ENCODE measurements around the gene CSTF2.
A peak's percentile ranks its signal among the peaks of the same experiment; 100 is the strongest.
"Not testable (repeated sequence)": the region's sequence is repeated elsewhere in the genome, so short reads cannot be mapped to it uniquely, and the experiment has no call there.

Gene CSTF2, protein sequence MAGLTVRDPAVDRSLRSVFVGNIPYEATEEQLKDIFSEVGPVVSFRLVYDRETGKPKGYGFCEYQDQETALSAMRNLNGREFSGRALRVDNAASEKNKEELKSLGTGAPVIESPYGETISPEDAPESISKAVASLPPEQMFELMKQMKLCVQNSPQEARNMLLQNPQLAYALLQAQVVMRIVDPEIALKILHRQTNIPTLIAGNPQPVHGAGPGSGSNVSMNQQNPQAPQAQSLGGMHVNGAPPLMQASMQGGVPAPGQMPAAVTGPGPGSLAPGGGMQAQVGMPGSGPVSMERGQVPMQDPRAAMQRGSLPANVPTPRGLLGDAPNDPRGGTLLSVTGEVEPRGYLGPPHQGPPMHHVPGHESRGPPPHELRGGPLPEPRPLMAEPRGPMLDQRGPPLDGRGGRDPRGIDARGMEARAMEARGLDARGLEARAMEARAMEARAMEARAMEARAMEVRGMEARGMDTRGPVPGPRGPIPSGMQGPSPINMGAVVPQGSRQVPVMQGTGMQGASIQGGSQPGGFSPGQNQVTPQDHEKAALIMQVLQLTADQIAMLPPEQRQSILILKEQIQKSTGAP

DNA sequence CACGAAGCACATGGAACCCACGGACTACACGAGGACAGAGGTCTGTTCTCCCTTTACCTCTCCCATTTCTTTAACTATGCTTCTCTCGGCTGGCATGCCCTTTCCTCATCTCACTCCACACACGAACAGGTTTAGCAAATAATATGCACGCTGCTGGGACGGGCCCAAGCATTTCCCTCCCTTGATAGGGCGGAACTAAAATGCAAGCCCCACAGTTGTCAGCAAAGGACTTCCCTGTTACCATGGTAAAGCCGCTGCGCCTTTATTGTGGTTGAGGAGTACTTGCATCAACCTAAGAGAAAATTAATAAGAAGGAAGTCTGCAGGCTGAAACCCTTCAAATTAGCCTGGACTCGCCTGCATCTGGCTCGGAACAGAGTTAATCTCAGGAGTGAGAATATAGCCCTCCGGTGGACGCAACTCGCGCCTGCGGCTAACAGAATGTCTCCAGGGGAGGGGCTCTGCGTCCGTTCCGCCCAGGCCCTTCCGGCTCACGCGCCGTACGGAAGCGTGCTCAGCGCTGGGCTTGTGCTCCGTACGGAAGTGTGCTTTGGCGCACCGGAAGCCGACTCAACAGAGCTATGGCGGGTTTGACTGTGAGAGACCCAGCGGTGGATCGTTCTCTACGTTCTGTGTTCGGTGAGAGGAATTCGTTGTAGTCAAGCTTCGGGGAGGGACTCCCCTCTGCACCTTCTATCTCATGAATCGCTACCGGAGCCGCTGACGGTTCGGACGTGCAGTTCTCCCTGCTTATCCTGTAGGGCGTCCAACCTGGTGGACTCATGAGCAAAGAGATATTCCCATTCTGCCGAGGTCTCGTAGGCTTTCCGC, at the start of gene CSTF2:
TSS of gene CSTF2 (plus strand) at position 555 of the 830 bp plus-strand sequence. CDS start at position 581, 26 bp downstream.
- DNase-seq (ENCODE audit: low spot score) = peak; percentile 72

DNA sequence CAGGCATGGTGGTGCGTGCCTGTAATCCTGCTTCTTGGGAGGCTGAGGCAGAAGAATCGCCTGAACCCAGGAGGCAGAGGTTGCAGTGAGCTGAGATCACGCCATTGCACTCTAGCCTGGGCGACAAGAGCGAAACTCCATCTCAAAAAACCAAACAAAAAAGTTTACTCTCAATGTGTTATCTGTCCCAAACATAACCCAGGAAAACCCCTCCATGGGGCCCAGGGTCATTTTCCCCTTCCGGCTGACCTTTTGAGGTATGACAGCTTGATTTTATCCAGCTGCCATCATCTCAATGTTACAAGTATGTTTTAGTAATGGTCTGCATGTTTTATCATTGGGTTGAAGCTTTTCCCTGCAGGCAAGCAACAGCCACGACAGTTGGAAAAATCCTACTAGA, 23.8 kb upstream of the CSTF2 start:
- DNase-seq (ENCODE audit: low spot score) = not testable (repeated sequence)

DNA sequence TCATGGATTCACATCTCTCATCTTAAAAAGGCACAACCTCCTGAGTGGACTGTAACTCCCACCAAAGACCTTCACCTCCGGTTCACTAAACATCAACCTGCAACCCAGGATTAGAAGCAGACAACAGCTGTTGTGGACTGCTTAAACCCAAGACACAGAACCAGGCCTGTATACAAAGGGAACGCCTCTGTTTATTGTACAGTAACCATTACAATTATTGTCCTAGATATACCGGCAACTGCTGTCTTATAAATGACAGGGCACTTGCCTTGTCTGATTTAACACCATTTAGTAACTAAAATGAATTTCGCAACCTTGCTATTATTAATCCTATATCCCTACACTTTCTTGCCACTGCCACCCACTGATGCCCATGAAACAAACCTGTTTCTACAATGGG, 22.8 kb upstream of the CSTF2 start:
- no peak for DNase-seq (ENCODE audit: low spot score)

DNA sequence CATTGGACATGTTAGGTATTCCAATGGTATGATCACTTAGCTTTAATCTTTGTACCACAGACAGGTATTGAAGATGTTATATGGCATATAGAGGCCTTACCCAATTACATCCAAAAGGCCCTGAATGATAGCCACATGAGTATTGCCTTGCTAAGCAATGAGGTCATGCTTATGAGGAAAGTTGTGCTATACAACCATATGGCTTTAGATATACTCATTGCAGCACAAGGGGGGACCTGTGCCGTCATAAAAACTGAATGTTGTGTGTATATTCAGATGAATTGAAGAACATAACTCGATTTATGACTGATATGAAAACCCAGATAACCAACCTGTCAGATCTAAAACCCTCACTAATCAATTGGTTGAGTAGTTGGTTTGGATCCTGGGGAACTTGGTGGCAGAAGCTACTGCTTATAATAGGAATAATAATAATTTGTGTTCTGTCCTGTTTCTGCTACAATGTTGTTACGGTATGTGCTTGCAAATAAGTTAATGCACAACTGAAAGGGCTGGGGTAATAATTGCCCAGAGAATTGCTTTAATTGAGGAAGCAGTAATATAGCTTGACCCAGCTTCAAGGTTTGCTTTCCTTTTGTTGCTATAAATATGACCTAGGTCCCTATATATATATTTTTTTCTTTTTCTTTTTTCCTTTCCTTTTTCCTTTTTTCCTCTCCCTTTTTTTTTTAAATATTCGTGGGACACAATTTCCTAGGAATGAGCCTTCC, 21.5 kb upstream of the CSTF2 start:
- no peak for DNase-seq (ENCODE audit: low spot score)

DNA sequence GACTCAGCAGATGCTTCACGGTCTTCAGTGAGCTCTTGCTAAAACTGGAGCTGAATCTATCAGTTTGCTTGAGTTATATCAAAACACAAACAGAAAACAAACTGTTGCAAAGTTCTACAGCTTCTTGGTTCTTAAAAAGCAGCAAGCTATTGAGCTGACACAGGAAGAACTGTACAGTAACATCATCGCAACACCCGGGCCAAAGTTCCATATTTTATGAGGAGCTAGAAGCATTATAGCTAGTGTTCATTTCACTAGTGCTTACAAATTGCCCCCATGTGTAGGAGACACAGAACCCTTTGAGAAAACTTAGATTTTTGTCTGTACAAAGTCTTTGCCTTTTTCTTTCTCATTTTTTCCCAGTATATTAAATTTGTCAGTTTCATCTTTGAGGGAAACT, 17.3 kb upstream of the CSTF2 start:
- no peak for DNase-seq (ENCODE audit: low spot score)

DNA sequence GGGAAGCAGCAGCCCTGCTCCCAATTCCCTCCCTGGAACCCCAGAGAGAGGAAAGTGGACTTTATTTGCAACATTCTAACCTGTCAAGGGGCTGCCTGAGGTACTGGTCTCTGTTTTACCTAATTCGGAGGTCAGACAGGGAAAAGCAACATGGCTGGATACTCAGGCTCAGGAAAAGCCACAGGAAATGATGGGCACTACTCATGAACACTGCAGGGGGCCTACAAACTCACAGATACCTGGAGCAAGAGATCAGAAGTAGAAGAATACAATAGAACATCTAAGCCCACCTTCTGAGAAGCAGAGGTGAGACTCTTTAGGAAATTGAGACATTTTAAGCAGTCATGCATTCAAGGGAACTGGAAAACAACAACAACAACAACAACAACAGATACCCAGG, 15.4 kb upstream of the CSTF2 start:
- DNase-seq (ENCODE audit: low spot score) = no peak

DNA sequence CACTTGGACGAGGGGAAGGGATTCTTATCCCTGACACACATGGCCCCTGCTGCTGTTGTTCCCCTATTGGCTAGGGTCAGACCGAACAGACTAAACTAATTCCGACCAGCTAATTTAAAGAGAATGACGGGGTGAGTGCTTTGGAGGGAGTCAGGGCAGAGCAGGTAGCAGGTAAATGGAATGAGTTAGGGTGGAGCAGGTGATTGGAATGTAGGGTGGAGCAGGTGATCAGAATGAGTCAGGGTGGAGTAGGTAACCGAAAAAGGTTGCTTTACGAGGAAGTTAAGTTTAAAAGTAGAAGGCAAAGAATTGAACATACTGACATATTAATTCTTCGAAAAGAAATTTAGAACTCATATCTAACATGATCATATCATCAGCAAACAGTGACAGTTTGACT, 11.9 kb upstream of the CSTF2 start:
- DNase-seq (ENCODE audit: low spot score) = not testable (repeated sequence)

DNA sequence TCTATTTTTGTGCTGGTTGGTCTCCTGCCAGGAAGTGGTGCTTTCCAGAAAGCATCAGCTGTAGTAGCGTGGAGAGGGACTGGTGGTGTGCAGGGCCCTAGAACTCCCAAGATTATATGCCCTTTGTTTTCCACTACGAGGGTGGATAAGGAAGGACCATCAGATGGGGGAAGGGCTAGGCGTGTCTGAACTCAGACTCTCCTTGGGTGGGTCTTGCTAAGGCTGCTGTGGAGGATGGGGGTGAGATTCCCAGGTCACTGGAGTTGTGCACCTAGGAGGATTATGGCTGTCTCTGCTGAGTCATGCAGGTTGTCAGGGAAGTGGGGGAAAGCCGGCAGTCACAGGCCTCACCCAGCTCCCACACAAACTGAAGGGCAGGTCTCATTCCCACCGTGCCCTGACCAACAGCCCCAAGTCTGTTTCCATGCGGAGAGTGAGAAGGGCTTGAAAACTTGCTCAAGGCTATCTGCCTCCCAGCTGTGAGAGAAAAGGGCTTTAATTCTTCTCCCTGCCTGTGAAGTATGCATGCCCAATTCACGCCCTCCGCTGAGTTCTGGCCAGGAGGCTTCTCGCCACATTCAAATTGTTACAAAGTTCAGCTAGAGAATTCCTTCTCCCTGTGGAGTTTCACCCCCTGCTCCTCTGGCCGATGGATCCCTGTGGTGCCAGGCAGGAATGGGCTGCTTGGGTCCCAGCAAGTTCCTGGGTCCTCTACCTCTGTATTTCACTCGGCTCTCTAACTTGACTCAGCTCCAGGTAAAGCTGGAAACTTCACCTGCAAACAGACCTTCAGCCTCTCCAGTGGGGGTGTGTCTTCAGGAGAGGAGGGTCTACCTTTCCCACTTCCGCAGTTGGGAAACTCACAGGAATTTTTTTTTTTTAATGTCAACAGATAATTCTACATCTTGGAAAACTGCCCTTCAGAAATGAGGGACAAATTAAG, 7.7 kb upstream of the CSTF2 start:
- DNase-seq (ENCODE audit: low spot score) = no peak

DNA sequence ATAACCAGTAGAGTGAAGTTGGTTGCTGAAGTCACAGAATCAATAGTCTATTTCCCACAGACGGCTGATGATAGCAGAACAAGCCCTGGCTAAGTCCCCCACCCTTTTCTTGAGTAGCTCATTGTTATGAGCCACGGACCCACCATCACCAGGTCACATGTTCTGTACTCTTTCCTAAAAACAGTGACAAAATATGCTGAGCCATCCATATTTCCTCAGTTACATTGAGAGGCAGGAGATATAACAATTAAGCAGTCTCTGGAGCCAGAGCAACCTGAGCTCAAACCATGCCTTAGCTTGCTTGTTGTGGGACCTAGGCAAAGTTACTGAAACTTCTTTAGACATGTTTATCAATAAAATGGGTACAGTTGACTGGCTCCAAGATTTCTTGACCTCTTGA, 2.9 kb upstream of the CSTF2 start:
- no peak for DNase-seq (ENCODE audit: low spot score)

DNA sequence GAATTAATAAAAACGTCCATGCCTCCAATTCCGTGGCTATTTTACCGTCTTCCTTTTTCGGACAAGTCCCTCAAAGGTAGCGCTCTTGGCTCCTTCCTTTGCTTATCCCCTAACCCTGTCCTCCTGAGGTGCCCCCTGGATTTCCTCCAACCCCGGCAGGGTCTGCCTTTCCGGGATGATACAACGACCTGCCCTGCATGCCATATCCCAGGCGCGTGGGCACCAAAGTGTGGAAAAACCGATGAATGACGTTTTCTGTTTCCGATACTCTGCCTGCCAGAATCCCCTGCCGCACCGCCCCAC, 706 bp upstream of the CSTF2 start:
- DNase-seq (ENCODE audit: low spot score) = no peak

DNA sequence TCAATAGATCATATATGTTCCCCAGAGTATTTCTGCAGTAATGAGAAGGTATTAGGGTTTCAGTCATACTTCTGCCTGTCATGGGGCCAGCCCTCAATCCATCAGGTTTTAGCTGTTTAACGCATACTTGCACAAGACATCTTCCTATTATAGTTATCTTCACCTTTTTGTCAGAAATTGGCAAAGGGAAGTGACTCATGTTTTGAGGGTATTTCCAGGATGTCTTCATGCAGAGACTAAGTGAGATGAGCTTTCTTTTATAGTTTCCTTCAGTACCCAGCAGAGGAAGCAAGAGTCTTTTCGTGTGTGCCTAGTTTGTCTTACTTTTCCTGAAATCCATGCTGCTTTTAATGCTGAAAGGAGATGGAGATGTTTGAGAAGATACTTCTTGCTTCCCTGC, 9.5 kb downstream of the CSTF2 start:
- DNase-seq (ENCODE audit: low spot score) = peak; percentile 27

DNA sequence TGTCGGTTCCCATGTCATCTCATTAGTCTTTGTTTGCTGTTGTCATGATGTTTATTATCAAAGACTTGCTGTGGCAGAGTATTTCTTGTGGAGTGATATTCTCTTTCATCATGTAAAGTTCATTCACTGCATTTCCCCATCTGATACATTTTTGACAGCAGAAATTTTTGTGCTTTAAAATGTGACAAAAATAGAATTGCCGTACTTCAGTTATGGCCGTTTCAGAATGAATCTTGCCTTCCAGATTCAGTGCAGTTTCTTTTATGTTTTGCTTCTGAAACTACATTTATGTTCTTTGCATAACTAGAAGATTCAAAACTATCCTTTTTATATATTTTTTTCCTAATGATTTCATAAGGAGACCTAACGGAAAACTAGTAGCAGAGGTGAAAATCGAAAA, 10.0 kb downstream of the CSTF2 start:
- DNase-seq (ENCODE audit: low spot score) = no peak

DNA sequence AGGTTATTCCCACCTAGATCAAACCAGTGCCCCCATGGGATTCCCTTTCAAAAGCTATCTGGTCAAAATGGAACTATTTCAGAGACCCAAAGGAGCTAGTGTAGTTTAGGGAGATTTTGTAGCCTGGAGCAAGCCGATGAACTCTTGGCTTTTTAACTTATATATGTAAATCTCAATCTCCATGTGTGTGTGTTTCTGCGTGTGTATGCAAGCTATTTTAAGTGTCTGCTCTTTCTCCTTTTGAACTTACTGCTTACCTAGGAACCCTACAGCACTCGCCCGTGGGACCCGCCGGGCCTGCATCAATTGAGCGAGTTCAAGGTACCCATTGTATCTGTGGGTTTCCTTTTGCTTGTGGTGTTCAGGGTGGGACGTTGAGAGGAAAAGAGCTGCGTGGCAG, 10.4 kb downstream of the CSTF2 start:
- no peak for DNase-seq (ENCODE audit: low spot score)

DNA sequence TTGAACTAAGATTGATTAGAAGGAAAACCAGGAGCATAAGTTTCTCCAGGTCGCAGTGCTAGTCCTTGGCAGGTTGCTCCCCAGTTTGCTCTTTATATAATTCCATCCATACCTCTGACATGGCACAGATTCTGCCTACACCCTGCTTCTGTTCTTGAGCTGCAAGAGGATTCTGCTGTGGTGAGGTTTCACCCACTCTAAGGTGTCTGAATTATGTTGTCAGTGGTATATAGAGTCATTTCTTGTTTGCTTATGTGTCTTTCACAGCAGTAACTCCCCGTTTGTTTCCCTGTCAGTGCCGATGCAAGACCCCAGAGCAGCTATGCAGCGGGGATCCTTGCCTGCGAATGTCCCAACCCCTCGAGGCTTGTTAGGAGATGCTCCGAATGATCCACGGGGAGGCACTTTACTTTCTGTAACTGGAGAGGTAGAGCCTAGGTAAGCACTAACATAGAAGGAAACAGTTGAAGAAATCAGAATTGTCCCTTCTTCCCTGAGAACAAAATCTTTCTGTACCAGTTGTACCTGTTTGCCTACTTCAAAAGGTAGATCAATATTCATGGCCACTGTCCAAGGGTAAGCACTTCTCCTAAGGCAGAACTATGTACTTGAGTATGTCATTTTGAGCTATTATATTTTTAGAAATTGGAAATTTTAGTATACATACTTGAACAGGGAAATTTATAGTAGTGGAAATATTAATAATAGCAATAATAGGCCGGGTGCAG, 11.2 kb downstream of the CSTF2 start:
- no peak for DNase-seq (ENCODE audit: low spot score)

DNA sequence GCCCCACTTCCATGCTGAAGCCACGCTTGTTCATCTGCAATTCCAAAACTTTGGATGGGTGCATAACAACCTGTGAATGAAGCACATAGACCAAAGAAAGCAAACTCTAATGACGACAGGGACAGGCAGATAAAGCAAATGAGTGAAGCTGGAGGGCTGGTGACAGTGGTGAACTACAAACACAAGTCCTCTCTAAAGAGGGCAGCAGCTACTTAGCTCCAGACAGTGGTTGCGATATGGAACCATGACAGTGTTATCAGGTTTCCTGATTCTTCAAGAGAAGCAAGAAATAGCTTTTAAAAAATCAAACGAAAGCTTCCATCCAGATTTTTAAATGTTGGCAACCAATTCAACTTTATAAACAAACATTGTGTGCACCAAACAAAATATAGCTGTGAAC, 30.1 kb downstream of the CSTF2 start:
- DNase-seq (ENCODE audit: low spot score) = no peak

DNA sequence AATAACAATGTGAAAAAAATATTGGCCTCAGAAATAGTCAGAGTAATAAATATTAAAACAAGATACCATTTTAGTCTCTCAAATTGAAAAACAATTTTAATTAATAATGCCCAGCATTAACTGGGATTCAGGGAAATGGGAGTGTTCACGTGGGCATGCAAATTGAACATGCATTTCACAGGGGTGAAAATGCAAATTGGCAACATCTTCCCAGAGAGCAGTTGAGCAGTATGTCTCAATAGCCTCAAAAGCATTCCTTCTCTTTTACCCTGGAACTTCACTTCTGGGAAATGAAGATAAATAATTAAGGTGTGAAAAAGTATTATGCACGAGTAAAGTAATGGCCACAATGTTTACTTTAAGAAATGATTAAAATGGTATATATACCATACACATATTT, 32.6 kb downstream of the CSTF2 start:
- no peak for DNase-seq (ENCODE audit: low spot score)

DNA sequence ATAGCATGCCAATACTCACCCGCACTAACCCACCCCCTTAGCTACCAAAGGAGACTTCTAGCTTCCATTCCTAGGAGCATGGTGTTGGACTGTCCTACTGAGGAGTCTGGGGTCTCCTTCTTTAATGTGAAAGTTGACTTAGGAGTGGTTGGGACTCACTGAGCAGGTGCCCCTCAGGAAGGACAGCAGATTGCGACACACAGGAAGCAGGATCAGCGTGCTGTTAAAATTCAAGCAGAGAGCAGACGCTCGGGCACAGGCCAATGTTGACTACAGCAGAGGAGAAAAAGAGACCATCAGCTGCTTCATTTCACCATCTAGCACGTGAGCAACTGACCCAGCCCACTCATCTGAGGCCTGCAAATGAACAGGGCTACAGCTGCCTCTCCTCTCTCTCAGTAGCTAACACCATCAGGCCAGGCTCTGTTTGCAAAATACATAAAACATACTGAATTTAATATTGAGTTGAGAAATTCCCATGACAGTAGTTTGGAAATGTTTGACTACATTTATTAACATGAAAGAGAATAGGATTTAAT, 43.2 kb downstream of the CSTF2 start:
- DNase-seq (ENCODE audit: low spot score) = no peak

DNA sequence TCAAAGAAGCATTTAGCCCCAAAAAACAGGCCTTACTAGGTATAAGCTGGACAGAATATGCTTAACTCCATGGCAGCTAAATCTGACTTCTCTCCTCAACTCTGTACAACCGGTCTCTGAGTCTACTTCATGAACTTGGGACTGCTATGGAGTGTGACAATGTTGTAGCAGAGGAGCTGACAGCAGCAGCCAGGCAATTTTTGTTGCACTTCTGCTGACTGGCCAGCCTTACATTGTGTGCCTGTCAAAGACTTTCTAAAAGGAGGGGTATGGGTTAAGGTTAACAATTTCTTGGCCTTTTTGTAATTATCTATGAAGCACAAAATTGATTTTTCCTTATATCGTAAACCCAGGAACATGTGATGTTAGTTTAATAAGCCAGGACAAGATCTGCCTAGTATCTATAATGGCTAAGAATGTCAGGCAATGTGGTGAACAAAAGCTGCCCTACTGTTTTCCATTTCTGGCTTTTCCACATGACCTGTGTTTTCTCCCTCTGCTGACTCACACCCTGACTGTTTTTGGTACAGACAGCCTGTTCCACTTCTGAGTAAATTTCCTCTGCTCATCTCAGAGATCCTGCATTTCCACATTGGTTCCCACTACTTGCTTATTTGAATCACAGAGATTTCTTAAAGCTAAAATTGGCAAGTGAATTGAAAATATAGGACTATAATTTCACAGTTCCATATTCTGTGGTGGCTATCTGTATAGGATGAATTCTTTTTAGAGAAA, 44.6 kb downstream of the CSTF2 start:
- DNase-seq (ENCODE audit: low spot score) = no peak

DNA sequence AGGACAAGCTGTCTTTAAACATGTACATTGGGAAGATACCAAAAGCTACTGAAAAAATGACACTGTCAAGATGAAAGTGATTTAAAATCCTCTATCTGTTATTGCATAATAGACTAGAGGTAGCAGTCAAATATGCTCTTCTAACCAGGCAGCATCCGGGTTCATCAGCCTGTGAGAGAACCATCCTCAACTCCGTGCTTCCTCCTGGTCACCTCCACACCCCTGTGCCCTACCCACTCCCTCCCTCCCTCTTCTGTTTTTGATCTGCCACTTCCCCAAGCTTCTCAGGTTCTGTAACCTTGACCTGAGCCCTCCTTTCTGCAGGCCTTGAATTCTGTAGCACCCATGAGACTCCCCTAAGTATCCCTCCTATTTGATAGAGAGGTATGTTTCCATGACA, 48.1 kb downstream of the CSTF2 start:
- no peak for DNase-seq (ENCODE audit: low spot score)

DNA sequence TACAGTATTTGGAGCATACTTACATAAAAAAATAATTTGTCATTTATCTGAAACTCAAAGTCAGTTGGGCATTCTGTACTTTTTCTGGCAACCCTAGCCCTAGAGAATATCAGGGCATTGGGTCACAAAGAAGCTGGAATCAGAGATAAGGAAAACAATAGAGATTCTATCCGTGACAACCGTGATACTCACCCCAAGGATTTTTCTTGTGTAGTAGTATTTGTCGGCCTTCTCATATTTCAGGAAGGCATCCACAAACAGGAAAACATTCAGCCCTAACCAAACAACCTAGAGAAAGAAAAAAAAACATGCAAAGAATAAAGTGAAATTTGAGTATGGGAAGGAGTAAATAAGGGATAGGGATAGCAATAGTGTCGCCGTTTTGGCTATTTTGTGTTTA, 50.3 kb downstream of the CSTF2 start:
- no peak for DNase-seq (ENCODE audit: low spot score)

Data from CD4-positive, alpha-beta T cell treated with Interleukin-6 at 100 ng/mL for 8 hours (primary cell).